H1 (cell line): ENCODE measurements around the gene RBMY1A1.
"Not testable (repeated sequence)": the region's sequence is repeated elsewhere in the genome, so short reads cannot be mapped to it uniquely, and the experiment has no call there.

Experiments used
- ATF3 ChIP-seq: IDR thresholded peaks from 2 replicates; pipeline ENCODE4 v1.6.1; 2011; ENCODE audit warnings: low read depth, mild to moderate bottlenecking, low read length; ENCODE audit not compliant: insufficient read depth
- CBX5 ChIP-seq: fragments of 300-800, 300-1000 bp; sonication (generic); IDR thresholded peaks from 2 replicates; pipeline ENCODE4 v1.7.1; 2016; ENCODE audit warnings: antibody characterized with exemption, low read length, low read depth
- CBX8 ChIP-seq: fragments of 300-800, 300-1000 bp; sonication (generic); IDR thresholded peaks from 2 replicates; pipeline ENCODE4 v1.7.1; 2016; ENCODE audit warnings: low read depth, low read length, borderline replicate concordance
- CTCF ChIP-seq, 3 experiments: IDR thresholded peaks; 1 replicate in 2 of 3; 2 replicates in 1 of 3; pipeline versions ENCODE4 v1.5.1 to v1.6.1; 2011; ENCODE audit warnings: low read length in 3 of 3, mild to moderate bottlenecking in 3 of 3, inconsistent platforms in 2 of 3, low read depth in 1 of 3, moderate library complexity in 1 of 3; ENCODE audit not compliant: insufficient read depth in 1 of 3; ENCODE audit errors: control extremely low read depth in 1 of 3
- EP300 ChIP-seq, 2 experiments: IDR thresholded peaks; 1 replicate in 1 of 2; 2 replicates in 1 of 2; pipeline ENCODE4 v1.6.1; 2011 to 2012; ENCODE audit warnings: low read depth in 2 of 2, low read length in 2 of 2, mild to moderate bottlenecking in 2 of 2, borderline replicate concordance in 1 of 2, inconsistent platforms in 1 of 2, moderate library complexity in 1 of 2
- FOSL1 ChIP-seq: IDR thresholded peaks from 2 replicates; pipeline ENCODE4 v1.6.1; 2011; ENCODE audit warnings: mild to moderate bottlenecking, low read depth, low read length, moderate library complexity; ENCODE audit not compliant: insufficient read depth
- HDAC2 ChIP-seq, 2 experiments: fragments of 300-600 bp in 1 of 2; sonication (generic) in 1 of 2; IDR thresholded peaks; 2 replicates each; pipeline ENCODE4 v1.6.1; 2011 to 2012; ENCODE audit warnings: low read depth in 2 of 2, low read length in 2 of 2, mild to moderate bottlenecking in 2 of 2, moderate library complexity in 2 of 2, borderline replicate concordance in 1 of 2, inconsistent platforms in 1 of 2
- MAFK ChIP-seq: IDR thresholded peaks from 2 replicates; pipeline ENCODE4 v1.6.1; 2012; ENCODE audit warnings: low read depth, mild to moderate bottlenecking, improper control_type of control experiment, low read length
- POLR2A ChIP-seq, 2 experiments: IDR thresholded peaks; 1 replicate in 1 of 2; 2 replicates in 1 of 2; pipeline ENCODE4 v1.6.1; 2011; ENCODE audit warnings: low read depth in 2 of 2, low read length in 2 of 2, mild to moderate bottlenecking in 2 of 2; ENCODE audit errors: control extremely low read depth in 1 of 2
- RAD21 ChIP-seq, 2 experiments: IDR thresholded peaks in 1 of 2; conservative IDR thresholded peaks in 1 of 2; 2 replicates each; pipeline ENCODE4 v1.6.1; 2011; ENCODE audit warnings: low read depth in 2 of 2, low read length in 2 of 2, improper control_type of control experiment in 1 of 2, inconsistent platforms in 1 of 2, mild to moderate bottlenecking in 1 of 2, moderate library complexity in 1 of 2
- SP4 ChIP-seq: IDR thresholded peaks from 2 replicates; pipeline ENCODE4 v1.6.1; 2012; ENCODE audit warnings: low read length, inconsistent platforms
- SRF ChIP-seq: IDR thresholded peaks from 2 replicates; pipeline ENCODE4 v1.6.1; 2011; ENCODE audit warnings: mild to moderate bottlenecking, low read depth, low read length, moderate library complexity
- TAF1 ChIP-seq: IDR thresholded peaks from 2 replicates; pipeline ENCODE4 v1.6.1; 2011; ENCODE audit warnings: mild to moderate bottlenecking, low read depth, low read length
- ZNF274 ChIP-seq: IDR thresholded peaks from 2 replicates; pipeline ENCODE4 v1.7.0; 2012; ENCODE audit warnings: low read length, borderline replicate concordance; ENCODE audit errors: extremely low read depth

- TF ChIP-seq SRF; CBX5; CTCF (IDR thresholded peaks at IDR 0.05; ENCODE audit: control extremely low read depth in 1 of 3, insufficient read depth in 1 of 3, low read depth in 1 of 3, low read length in 3 of 3); EP300 (IDR thresholded peaks at IDR 0.05; ENCODE audit: borderline replicate concordance in 1 of 2, low read depth in 2 of 2, low read length in 2 of 2); HDAC2 (IDR thresholded peaks at IDR 0.05; ENCODE audit: borderline replicate concordance in 1 of 2, low read depth in 2 of 2, low read length in 2 of 2); ZNF274; TAF1; SP4; FOSL1; CBX8; MAFK; POLR2A (IDR thresholded peaks at IDR 0.05; ENCODE audit: control extremely low read depth in 1 of 2, low read depth in 2 of 2, low read length in 2 of 2); ATF3; RAD21 (IDR thresholded peaks at IDR 0.05 in 1 of 2, conservative IDR thresholded peaks at IDR 0.05 in 1 of 2; ENCODE audit: low read depth in 2 of 2, low read length in 2 of 2): not testable (repeated sequence)
These were observed 23.6 kb upstream of the RBMY1A1 start, which contains the start of gene RBMY1B for GRCh38 chrY:21511038-21511437.
